Lung microvascular endothelial cell (primary cell): ENCODE measurements around the gene RING1. TPM values are rescaled to one million over a fixed set of nuclear protein-coding genes. Genes with fewer than 3 reads are reported as not detected.

Experiments used
- DNase-seq, 2 donors: peaks; one replicate each; pipeline versions ENCODE4 v3.0.0 to v3.0.0-alpha.2; 2010; ENCODE audit warnings: low read depth in 2 of 2
- total RNA-seq: library from RNA; depleted of rRNA; stranded (reverse); fragments of >200 nt; gene quantifications from 2 replicates; pipeline ENCODE4 v1.2.1, GENCODE V29; 2014

RING1 gene
- total RNA-seq, 1 donor from 2014 or later = 22.8 TPM

DNA sequence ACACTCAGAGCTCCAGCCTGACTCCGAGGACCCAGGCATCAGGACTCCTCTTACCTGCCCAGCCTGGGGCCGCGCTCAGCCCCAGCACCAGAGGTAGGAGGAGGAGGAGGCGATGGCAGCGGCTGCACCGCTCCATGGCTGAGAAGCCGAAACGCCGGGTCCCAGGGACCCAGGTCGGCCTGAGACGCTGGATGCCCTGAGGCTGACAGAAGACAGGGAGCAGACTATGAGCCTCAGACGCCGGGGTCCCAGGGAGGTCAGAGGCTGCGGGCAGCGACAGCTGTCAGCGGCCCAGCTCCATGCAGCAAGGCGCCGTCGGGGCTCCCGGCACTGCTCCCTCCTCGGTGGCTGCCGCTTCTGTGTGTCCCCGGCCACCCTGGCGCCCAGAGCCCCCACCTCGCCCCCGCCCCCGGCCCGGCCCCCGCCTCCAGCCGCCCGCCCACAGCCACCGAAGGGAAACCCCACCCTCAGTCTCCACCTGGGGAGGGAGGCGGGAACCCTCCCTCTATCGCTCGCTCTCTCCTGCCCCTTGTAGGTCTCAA, 16.1 kb upstream of the RING1 start, which contains the start of gene COL11A2:
TSS of gene COL11A2 (minus strand) at position 363 of the 542 bp plus-strand sequence. CDS start at position 136, 227 bp downstream.
- no peak for DNase-seq

DNA sequence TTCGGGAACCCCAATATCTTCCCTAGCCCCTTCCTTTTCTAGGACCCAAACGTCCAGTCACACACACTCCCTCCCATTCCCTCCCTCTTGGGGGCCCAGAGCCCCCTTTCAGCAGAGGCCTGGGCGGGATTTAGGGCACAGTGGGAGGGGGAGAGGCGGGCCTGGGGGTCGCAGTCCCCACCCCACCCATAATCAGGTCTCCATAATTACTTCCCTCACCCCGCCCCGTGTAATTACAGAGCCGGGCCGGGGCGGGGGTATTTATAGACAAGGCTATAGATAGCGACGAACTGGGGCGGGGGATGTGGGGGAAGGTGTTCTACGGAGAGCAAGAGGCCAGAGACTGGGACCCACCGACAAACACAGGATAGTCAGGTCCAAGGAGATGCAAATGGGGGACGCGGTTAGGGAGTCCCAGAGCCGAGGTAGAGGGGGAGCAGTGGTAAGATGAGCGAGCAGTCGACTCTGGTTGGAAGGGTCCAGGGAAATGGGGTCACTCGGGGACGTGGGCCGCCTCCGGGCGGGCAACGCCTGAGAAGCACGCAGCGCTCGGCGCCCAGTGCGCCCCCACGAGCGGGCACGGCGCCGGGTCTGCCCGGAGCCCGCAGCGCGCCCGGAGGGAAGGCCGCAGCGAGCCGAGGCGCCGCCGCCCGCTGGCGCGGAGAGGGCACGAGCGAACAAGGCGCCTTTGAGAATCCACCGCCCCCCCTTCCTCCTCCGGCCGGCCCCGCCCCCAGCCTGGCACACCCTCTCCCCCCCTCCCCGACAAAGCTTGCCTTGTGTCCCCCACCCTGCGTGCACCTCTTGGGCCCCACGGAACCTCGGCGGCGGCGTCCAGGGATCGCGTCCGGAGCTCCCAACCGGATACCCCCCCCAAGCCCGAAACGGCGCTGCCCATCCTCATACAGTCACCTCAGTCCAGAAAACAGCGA, 15.4 kb upstream of the RING1 start:
- DNase-seq = no peak

DNA sequence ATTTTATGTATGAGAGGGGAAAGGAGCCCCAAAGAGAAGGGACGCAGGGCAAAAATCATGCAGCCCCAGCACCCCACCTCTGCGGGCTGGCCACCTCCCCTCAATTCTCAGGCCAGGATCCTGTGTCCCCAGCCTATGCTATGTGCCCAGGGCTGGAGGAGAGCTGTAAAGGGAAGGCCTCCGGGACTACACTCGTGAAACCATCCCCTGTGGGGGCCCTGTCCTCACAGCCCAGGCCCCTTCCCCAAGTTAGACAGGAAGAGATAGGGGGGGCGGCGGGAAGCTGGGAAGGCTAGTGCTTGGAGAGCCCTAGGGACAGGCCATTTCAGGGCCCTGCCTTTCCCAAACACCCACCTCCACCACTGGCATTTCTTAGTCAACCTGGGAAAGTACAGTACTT, 14.7 kb upstream of the RING1 start:
- DNase-seq = no peak

DNA sequence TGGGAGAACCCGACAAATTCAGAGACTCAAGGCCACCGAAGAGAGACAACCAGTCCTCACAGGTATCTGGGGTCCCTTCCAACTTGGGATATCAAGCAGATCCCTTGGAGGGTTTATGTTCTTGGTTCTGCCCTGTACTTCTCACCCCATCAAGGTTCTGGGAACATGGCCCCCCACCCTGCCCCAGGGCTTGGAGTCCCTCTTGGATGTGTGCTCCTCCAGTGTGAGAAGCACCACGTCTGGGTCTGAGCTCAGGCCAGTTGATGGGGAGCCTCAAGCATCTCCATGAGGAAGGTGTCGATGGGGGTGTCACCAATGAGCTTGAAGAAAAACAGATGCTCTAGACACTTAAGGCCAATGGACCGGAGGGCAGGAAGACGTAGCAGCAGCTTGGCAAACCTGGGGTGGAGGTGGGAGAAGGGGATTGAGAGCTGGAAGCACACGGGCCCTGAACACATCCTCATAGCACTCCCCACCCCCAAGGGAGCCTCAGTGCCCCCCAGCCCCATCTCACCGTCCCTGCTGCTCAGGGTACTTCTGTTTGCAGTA, 13.8 kb upstream of the RING1 start:
- DNase-seq = no peak

DNA sequence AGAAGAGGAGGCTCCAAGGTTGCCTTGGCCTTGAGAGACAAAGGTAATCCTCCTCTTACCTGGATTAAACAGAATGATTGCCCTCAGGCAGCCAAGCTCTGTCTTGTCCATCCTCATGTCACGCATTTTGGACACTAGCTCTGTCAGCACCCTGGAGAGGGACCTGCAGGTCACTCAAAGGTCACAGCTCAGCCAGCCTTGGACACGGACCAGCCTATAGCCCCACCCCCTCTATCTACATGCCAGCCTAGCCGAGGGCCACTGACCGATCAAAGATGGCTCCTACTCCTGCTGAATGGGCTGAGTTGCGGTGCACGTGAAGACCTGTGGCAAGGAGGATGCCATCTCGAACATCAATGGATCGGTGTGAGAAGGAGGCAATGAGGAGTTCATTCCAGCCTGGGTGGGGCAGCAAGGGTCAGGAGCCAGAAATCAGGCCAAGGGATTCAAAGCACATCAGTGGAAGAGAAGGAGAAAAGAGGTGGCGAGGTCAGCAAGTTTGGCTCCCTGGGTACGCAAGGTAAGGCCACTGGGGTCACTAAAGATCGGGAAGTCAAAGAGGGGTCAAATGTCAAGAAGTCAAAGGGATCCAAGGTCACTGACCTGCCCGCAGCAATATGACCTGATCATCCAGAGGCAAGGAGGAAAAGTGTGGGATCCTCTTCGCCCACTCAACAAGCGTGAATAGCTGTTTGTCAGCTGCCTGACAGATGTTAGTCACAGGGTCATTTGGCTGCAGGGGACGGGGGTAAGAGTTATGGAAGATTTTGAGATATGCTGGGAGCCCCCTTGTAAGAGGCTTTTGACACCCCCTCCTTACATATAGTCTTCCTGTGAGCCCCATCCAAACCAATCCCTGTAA, 12.8 kb upstream of the RING1 start:
- DNase-seq = no peak

DNA sequence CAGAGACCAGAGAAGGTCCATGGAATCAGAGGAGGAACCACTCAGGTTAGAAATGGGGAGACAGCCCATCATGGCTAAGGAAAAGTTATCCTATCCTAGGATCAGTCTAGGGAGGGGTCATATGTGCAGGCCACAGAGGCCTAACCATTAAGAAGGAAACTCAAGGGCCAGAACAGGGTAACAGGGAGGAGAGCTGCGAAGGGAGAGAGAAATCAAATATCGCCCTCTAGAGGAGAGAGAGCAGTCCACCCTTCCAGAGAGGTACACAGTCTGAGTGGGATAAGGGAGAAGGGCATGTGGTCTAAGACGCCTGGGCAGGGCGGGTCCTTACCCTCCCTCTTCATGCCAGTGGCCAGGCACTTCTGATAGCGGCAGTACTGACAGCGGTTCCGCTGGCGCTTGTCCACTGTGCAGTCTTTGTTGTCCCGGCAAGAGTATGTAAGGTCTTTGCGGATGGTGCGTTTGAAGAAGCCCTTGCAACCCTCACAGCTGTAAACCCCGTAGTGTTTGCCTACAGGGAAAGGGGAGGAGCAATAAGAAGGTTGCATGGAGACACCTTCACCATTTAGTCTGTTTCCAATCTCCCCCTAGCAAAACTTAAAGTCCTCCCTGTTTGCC, 10.8 kb upstream of the RING1 start:
- DNase-seq = peak; percentile 61 to 69

DNA sequence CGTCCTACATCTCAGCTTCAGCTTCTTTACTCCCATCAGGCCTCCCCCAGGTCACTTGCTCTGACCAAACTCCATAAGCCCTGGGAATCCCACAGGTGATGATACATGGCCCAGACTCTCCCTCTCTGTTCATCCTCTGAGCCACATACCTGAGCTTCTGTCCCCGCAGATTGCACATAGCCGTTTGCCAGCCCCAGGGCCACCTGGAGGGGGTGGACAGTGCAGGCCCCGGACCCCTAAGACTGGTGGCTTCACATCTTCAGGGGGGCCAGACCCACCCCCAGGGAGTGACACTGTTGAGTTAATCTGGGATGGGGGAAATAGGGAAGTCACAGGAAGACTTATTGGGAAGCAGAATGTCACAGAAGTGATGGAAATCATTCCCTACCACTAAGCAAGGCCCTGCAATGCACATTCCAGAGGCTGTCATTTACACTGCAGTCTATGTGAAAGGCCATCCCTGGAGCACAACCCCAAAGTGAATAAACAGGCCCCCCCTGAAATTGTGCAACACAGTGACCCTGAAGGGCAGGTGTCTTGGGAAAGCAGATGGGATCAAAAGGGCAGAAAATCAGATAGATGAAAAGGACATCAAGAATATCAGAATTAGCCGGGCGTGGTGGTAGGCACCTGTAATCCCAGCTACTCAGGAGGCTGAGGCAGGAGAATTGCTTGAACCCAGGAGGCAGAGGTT, 10.0 kb upstream of the RING1 start:
- no peak for DNase-seq

DNA sequence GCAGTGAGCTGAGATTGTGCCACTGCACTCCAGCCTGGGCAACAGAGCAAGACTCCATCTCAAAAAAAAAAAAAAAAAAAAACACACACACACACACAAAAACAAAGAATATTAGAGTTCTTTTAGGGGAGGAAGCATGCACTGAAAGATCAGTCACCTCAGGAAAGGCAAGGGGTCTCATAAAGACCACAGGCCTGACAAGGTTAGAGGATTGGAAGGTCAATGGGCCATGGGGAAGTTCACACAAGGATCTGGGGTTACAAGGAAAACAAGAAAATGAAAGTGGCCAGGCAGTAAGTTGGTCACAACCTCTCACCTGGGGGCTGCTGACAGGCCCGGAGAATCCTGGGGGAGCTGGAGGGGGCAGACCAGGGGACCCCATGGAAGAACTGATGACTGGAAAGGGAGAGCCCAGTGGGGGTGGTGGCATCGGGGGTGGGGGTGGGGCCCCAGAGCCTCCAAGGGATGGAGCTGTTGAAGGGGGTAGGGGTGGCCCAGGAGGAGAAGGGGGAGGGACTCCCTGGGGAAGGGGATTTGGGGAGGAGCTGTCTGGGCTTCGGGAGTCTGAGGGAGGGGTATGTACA, 9.4 kb upstream of the RING1 start:
- DNase-seq = no peak

DNA sequence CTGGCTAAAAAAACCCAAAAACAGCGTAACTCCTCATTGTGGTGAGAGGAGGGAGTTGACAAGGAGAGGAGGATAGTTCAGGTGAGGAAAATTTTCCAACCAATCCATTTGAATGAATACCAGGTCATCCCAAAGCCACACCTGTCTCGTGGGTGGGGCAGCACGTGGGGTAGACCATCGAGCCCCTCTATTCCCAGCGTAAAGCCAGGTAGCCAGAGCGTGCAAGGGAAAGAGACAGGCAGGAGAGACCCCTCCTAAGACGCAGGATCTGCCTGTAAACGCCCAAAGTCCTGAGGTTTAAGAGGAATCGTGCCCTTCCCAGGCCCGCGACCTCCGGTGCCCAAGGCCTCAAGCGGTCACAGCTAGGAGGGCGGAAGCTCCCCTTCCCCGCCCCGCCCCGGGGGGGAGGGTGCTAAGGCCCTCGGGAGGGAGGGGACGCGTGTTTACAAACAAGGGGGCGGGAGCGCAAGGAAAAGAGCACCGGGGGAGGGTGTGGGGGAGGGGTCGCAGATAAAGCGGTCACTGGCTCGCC, 8.5 kb upstream of the RING1 start:
- peak in 1 of 2 donors; percentile 55 for DNase-seq

DNA sequence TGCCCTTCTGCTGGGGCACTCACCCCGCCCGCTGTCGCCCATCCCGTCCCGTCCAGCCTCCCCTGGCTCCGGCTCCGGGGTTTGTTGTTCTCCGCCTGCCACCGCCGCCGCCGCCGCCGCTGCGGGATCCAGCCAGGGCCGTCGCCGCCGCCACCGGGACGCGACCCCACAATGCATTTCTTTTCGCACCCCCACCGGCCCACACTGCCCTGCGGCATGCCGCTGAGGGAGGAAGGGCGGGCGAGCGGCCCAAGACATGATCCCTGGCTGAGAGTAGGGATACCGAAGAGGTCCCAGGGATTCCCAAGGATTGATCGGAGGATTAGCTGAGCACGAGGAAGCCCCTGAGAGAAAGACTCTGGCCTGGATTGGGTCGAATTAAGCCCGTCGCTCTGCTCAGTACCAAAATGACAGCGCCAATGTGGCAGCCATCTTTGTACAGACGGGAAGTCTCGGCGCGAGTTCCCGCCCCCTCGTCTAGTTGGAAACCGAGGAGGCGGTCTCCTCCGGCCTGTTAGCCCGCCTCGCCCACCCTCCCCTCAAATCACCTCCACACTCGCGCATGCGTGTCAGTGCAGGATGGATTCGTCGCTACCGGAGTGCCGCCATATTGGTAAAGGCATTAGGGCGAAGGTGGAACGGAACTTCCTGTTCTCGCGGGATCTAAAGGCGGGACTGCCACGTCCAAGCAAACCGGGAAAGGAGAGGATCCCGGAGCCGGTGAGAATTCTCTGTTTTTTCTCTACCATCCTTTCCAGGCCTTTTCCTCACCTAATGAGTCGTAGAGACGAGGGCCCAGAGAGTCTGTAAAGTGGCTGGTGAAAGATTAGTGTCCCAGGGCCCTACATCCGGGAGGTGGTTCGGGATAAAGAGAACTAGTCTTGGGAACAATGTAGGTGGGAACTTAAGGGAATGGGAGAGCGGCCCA, 7.8 kb upstream of the RING1 start, which contains the start of the genes RXRB and SLC39A7:
TSS of gene RXRB (minus strand) at position 447 of the 928 bp plus-strand sequence. CDS start at position 258, 189 bp downstream.
TSS of gene SLC39A7 (plus strand) at position 649 of the 928 bp plus-strand sequence. CDS start 379 bp downstream, outside the sequence.
- peak; percentile 99 to 100 for DNase-seq

DNA sequence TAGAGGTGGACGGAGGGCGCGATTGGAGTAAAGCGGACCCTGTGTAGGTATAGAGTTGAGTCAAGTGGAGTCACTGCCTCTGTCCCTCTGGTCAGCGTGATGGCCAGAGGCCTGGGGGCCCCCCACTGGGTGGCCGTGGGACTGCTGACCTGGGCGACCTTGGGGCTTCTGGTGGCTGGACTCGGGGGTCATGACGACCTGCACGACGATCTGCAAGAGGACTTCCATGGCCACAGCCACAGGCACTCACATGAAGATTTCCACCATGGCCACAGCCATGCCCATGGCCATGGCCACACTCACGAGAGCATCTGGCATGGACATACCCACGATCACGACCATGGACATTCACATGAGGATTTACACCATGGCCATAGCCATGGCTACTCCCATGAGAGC, 7.2 kb upstream of the RING1 start:
- no peak for DNase-seq

DNA sequence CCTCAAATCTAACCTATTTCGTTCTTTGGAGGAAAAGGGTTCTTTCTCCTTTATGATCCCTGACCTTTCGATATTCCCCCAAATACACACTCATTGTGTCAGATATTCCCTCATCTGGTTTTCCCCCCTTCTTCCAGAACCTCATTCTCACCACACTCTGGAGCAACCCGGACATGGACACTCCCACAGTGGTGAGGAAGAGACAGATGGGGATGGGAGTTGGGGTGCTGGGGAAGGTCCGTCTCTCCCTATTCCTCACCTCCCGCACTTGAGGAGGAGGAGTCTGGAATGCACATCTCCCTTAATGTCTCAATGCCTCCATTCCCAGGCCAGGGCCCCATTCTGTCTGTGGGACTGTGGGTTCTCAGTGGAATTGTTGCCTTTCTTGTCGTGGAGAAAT, 6.4 kb upstream of the RING1 start:
- DNase-seq = no peak

DNA sequence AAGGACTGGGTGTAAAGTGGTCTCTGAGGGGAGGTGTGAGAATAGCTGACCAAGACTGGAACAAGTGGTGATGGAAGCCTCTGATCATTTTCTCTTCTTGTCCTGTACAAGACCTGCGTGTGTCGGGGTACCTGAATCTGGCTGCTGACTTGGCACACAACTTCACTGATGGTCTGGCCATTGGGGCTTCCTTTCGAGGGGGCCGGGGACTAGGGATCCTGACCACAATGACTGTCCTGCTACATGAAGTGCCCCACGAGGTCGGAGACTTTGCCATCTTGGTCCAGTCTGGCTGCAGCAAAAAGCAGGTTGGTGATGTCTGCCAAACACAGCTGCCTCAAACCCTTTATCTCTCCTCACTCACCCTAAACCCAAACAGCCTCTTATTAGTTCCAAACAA, 5.5 kb upstream of the RING1 start:
- DNase-seq = no peak

DNA sequence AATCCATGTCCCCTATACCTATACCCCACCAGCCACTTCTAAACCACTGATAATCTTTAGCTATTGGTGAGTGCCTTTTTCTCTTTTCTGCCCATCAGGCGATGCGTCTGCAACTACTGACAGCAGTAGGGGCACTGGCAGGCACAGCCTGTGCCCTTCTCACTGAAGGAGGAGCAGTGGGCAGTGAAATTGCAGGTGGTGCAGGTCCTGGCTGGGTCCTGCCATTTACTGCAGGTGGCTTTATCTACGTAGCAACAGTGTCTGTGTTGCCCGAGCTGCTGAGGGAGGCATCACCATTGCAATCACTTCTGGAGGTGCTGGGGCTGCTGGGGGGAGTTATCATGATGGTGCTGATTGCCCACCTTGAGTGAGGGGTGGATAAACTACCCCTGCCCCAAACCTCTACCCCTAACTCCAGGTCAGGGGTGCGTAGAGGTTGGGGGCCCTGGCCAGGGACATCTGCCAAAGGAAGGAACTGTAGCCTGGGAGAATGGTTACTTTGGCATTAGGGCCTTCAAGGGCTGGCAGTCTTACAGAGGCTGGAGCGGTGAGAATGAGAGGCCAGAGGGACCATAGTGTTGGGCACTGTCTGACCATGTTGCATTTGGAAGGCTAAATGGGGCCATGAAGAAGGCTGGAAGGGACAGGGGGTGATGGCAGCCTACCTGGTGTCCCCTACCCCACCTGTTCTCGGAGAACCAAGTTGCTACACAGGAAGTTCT, 4.7 kb upstream of the RING1 start:
- DNase-seq = no peak

DNA sequence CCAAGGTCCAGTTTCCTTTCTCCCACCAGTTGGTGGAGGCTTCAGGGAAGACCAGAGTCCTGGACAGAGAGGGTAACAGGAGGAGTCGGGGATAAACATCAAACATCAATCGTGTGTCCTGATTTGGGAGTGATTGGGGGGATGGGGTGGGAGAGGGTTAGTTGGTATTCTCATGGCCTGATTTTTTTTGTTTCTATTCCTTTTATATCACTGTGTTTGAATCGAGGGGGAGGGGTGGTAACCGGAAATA, 4.2 kb upstream of the RING1 start:
- DNase-seq = no peak

DNA sequence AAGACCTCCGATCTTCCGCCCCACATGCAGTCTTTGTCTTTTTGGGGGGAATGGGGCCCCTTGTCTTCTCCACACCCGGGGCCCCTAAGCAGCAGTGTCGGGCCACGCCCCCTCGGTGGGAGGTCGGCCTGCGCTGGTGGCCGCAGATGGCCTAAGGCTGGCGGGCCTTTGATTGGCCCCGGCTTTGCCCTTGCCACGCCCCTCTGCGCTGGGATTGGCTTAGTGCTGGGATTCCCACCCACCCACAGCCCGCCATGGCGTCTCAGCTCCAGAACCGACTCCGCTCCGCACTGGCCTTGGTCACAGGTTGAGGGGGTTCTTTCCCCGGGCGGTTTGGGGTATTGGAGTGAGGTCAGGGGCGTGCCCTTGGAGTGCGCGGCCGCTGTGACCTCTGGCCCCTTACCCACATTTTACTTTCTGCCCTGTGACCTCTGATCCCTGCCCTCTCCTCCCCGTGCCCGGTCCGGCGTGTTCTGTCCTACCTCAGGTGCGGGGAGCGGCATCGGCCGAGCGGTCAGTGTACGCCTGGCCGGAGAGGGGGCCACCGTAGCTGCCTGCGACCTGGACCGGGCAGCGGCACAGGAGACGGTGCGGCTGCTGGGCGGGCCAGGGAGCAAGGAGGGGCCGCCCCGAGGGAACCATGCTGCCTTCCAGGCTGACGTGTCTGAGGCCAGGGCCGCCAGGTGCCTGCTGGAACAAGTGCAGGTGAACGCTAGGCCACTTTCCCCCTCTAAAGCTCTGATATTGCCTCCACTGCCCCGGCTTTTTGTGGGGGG, 3.7 kb upstream of the RING1 start, which contains the start of gene HSD17B8:
TSS of gene HSD17B8 (plus strand) at position 241 of the 776 bp plus-strand sequence. CDS start at position 255, 14 bp downstream.
- peak; percentile 90 to 93 for DNase-seq
